GM12891 (cell line): Measurements from ENCODE around the gene FMNL3.

Experiments
- DNase-seq: peaks from one replicate; pipeline ENCODE4 v3.0.0; 2011; ENCODE audit warnings: low spot score; ENCODE audit not compliant: insufficient read length
- FAIRE-seq: peaks from 2 replicates; lab custom pipeline; 2011; peaks lifted over from hg19 to GRCh38; lab: Jason Lieb, UNC
- PAX5 ChIP-seq: IDR thresholded peaks from 2 replicates; pipeline ENCODE4 v1.6.1; 2011; ENCODE audit warnings: low read length, moderate library complexity, mild to moderate bottlenecking; ENCODE audit not compliant: insufficient read depth, severe bottlenecking
- POLR2A ChIP-seq: IDR thresholded peaks from 2 replicates; pipeline ENCODE4 v1.6.1; 2011; ENCODE audit warnings: low read depth, low read length, control low read depth
- POLR2AphosphoS5 ChIP-seq: IDR thresholded peaks from 2 replicates; pipeline ENCODE4 v1.6.1; 2011; ENCODE audit warnings: low read depth, low read length, control low read depth
- POU2F2 ChIP-seq: IDR thresholded peaks from 2 replicates; pipeline ENCODE4 v1.6.1; 2011; ENCODE audit warnings: low read depth, mild to moderate bottlenecking, control low read depth, low read length, moderate library complexity
- SPI1 ChIP-seq: IDR thresholded peaks from 2 replicates; pipeline ENCODE4 v1.6.1; 2011; ENCODE audit warnings: low read depth, low read length, control low read depth
- TAF1 ChIP-seq: IDR thresholded peaks from 2 replicates; pipeline ENCODE4 v1.6.1; 2011; ENCODE audit warnings: low read depth, low read length, control low read depth

Gene FMNL3

DNA sequence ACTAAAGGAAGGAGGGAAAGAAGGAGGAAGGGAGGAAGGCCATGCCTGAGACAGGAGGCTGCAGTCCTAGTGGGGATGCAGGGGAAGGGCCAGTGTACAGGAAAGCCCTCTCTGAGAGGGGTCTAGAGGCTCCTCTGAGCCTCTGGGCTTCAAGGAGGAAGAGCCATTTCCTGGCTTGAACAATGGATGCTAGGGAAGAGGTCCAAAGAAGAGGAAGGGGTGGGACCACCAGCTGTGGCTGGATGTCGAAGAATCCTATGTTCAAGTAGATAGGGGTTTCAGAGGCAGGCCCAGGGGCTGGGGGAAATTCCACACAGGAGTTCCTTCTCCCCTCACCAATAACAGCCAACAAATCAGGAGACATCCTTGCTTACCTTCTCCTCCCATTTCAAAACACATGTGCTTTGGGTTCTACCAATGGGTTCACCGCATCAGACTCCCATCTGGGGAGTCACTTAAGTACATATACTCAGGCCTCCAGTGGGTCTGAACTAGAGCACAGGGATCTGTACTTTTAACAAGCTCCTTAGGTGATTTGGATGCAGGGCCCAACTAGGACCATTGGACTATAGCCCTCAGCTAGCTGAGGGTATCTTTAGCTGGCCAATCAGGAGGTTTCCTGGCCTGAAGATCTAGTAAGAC, 51.5 kb downstream of the FMNL3 start:
- FAIRE-seq, result no peak
- TF ChIP-seq SPI1 (no peak), POLR2AphosphoS5 (no peak), POLR2A (no peak), TAF1 (no peak), POU2F2 (no peak), PAX5 (no peak)
- DNase-seq, result no peak

GRCh38 chr12:49654715-49655114, 52.5 kb downstream of the FMNL3 start:
- FAIRE-seq, result no peak
- TF ChIP-seq SPI1 (no peak), TAF1 (no peak), POLR2A (no peak), POU2F2 (no peak), POLR2AphosphoS5 (no peak)
- no peak for DNase-seq

- DNase-seq (no peak), FAIRE-seq (no peak)
- TF ChIP-seq PAX5 (no peak), TAF1 (no peak), POLR2AphosphoS5 (no peak), SPI1 (no peak), POU2F2 (no peak), POLR2A (no peak)
Measured at GRCh38 chr12:49652921-49653520, 54.2 kb downstream of the FMNL3 start.

DNA sequence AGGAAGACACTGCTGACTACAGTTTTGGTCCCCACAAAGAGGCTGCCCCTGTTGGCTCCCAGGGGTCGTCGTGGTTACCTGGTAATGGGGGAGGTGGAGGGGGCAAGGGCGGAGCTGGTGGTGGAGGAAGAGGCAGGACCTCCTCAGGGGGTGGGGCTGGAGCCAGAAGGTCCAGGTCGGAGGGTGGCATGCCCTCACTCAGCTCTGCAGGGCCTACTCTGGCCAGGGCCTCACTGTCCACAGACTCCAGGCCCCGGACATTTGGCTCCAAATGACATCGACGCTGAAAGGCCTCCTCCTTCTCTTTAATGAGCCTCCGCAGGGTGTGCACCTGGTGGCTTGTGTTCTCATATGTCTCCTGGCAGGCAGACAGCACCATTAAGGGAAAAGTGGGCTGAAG, 55.4 kb downstream of the FMNL3 start:
- no peak for DNase-seq
- no peak for FAIRE-seq
- TF ChIP-seq POLR2A (no peak), PAX5 (no peak), SPI1 (no peak), TAF1 (no peak), POU2F2 (no peak), POLR2AphosphoS5 (no peak)

GRCh38 chr12:49649892-49650291, 57.3 kb downstream of the FMNL3 start:
- FAIRE-seq (no peak), DNase-seq (no peak)
- TF ChIP-seq TAF1, result no peak
- TF ChIP-seq POLR2A, result no peak
- no peak for TF ChIP-seq POLR2AphosphoS5
- no peak for TF ChIP-seq POU2F2
- TF ChIP-seq SPI1, result no peak
- TF ChIP-seq PAX5, result no peak

- TF ChIP-seq POU2F2, result no peak
- no peak for TF ChIP-seq SPI1
- FAIRE-seq (no peak), DNase-seq (no peak)
Measured at GRCh38 chr12:49649445-49649844, 57.8 kb downstream of the FMNL3 start.

DNA sequence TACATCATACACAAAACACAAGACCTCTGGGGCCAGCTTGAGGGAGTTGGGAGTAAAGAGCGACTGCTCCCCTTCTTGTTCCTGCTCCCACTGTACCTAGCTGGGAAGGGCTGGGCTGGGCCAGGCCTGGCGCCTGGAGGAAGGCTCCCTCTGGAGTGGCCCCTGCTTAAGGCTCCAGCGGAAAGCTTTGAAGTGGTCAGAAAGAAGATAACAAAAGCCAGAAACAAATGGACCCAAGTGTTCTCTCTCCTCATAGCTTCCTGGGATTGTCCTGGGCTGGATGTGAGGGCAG, 58.5 kb downstream of the FMNL3 start:
- no peak for TF ChIP-seq POU2F2
- TF ChIP-seq PAX5, result no peak
- TF ChIP-seq TAF1, result no peak
- TF ChIP-seq SPI1, result no peak
- DNase-seq, result no peak
- no peak for FAIRE-seq

- no peak for TF ChIP-seq POLR2A
- no peak for TF ChIP-seq POU2F2
- TF ChIP-seq POLR2AphosphoS5, result no peak
- no peak for TF ChIP-seq TAF1
- TF ChIP-seq SPI1, result no peak
- TF ChIP-seq PAX5, result no peak
- FAIRE-seq (no peak), DNase-seq (no peak)
Measured at GRCh38 chr12:49647827-49648711, 59.1 kb downstream of the FMNL3 start.

DNA sequence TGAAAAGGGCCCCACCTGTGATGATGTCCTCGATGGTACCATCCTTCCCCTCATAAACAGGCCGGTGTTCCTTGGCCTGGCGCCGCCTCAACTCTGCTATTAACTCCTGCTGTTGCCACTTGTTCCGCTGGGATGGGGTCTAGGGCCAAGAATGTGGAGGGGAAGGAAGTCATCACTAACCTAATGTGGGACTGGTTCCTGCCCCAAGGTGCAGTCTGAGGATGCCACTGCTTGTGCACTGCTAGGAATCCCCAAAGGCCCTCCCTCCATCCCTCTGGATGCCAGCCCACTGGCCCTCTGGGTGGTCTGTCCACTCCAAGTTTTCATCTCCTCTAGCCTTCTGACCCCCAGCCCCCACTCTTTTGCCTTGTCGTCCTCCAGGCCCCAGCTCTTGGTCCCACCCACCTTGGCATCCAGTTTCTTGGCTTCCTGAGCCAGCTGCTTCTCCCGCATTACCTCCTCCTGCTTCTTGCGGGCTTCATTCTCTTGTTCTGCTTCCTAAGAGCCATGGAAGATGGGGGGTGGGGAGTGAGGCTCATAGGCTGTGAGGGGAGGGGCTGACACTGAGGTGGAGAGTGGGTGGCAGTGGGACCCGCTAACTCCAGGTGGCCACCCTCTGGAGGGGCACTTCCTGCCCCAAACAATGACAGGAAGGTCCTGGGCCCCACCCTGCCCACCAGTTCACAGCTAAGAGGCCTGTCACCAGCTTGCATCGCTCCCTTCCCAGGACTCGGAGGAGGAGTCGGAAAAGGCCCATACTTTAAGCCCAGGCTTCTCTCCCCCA, 60.1 kb downstream of the FMNL3 start:
- TF ChIP-seq POU2F2 (no peak), SPI1 (no peak), POLR2AphosphoS5 (no peak), POLR2A (no peak), TAF1 (no peak), PAX5 (no peak)
- DNase-seq (no peak), FAIRE-seq (no peak)
